GM18873 (cell line): Measurements from ENCODE around the gene KRT5.

ENCODE experiments used
- ATAC-seq: cut with Tn5 transposase; IDR thresholded peaks from one replicate; pipeline ENCODE4 v1.9.1; 2021; ENCODE audit warnings: mild to moderate bottlenecking, moderate library complexity, moderate number of reproducible peaks; ENCODE audit not compliant: unreplicated experiment, low FRiP score

The KRT5 gene

GRCh38 chr12:52519826-52520662, at the start of gene KRT5:
KRT5 (minus strand) TSS chr12:52520394; CDS start chr12:52520296, 98 bp downstream.
- no peak for ATAC-seq

GRCh38 chr12:52568111-52568510, 47.9 kb upstream of the KRT5 start:
- ATAC-seq, result no peak

- ATAC-seq, result no peak
These were observed 46.7 kb upstream of the KRT5 start for GRCh38 chr12:52566847-52567291.

- ATAC-seq, result no peak
These were observed 44.4 kb upstream of the KRT5 start for GRCh38 chr12:52564582-52564981.

- ATAC-seq, result no peak
These were observed 41.8 kb upstream of the KRT5 start for GRCh38 chr12:52561880-52562449.

GRCh38 chr12:52559979-52560378, 39.8 kb upstream of the KRT5 start:
- ATAC-seq, result no peak

GRCh38 chr12:52558781-52559445, 38.7 kb upstream of the KRT5 start:
- no peak for ATAC-seq

- no peak for ATAC-seq
These were observed 37.3 kb upstream of the KRT5 start for GRCh38 chr12:52557476-52557875.

- ATAC-seq, result no peak
These were observed 35.4 kb upstream of the KRT5 start for GRCh38 chr12:52555577-52555976.

GRCh38 chr12:52552681-52553195, 32.5 kb upstream of the KRT5 start, which contains the start of gene KRT71:
KRT71 (minus strand) TSS chr12:52553145; CDS start chr12:52553077, 68 bp downstream.
- no peak for ATAC-seq

GRCh38 chr12:52552055-52552454, 31.9 kb upstream of the KRT5 start:
- no peak for ATAC-seq

- no peak for ATAC-seq
These were observed 31.1 kb upstream of the KRT5 start for GRCh38 chr12:52551216-52551865.

GRCh38 chr12:52546126-52546525, 25.9 kb upstream of the KRT5 start:
- ATAC-seq, result no peak

GRCh38 chr12:52543985-52544883, 24.0 kb upstream of the KRT5 start:
- ATAC-seq, result no peak

- no peak for ATAC-seq
These were observed 22.7 kb upstream of the KRT5 start for GRCh38 chr12:52542785-52543318.

GRCh38 chr12:52542157-52542556, 22.0 kb upstream of the KRT5 start:
- ATAC-seq, result no peak

- ATAC-seq, result no peak
These were observed 21.5 kb upstream of the KRT5 start for GRCh38 chr12:52541709-52542108.

GRCh38 chr12:52540531-52540930, 20.3 kb upstream of the KRT5 start:
- ATAC-seq, result no peak

- ATAC-seq, result no peak
These were observed 19.6 kb upstream of the KRT5 start for GRCh38 chr12:52539821-52540173.
